B cell (primary cell): ENCODE data around the gene MCTP1. TPM values are rescaled to one million over a fixed set of nuclear protein-coding genes. Genes with fewer than 3 reads are reported as not detected.

Experiments
- ATAC-seq: fragments of 200-7000 bp; cut with Tn5 transposase; one replicate; pipeline ENCODE4 v1.10.0; 2021; ENCODE audit warnings: low read depth, mild to moderate bottlenecking, moderate number of reproducible peaks, moderate library complexity
- CTCF ChIA-PET: fragments of 350-600 bp; sonication (Branson Sonifier 250); formaldehyde crosslinking; loops from one replicate; lab custom pipeline; 2021; ENCODE audit warnings: antibody characterized with exemption, inconsistent platforms; lab: Charles Lee
- POLR2A ChIA-PET: fragments of 350-600 bp; sonication (Branson Sonifier 250); formaldehyde crosslinking; loops from one replicate; lab custom pipeline; 2021; ENCODE audit warnings: antibody characterized with exemption; lab: Charles Lee
- DNase-seq: peaks from one replicate; pipeline ENCODE4 v3.0.0; 2013
- H2AFZ ChIP-seq: 2 replicates; pipeline ENCODE4 v1.6.1; 2012; ENCODE audit warnings: mild to moderate bottlenecking, low read depth, low read length; ENCODE audit not compliant: insufficient read depth, poor library complexity, severe bottlenecking
- H3K27ac ChIP-seq, 2 donors: 1 replicate in 1 of 2; 2 replicates in 1 of 2; pipeline ENCODE4 v1.5.1; 2012 to 2013; ENCODE audit warnings: low read length in 2 of 2, mild to moderate bottlenecking in 2 of 2, moderate library complexity in 1 of 2
- H3K27me3 ChIP-seq, 4 experiments: fragments of 200-600 bp in 1 of 4; sonication (generic) in 1 of 4; replicated peaks in 1 of 4; 1 replicate in 2 of 4; 2 replicates in 2 of 4; pipeline versions ENCODE4 v1.6.1 to v1.7.0; 2013 to 2016; ENCODE audit warnings: low read length in 3 of 4, mild to moderate bottlenecking in 2 of 4, mixed read lengths in 1 of 4, moderate library complexity in 1 of 4; ENCODE audit not compliant: insufficient read depth in 4 of 4, control insufficient read depth in 3 of 4; ENCODE audit errors: control extremely low read depth in 1 of 4
- H3K36me3 ChIP-seq, 2 experiments: replicated peaks in 1 of 2; 1 replicate in 1 of 2; 2 replicates in 1 of 2; pipeline versions ENCODE4 v1.6.1 to v1.7.1; 2013; ENCODE audit warnings: low read length in 1 of 2; ENCODE audit not compliant: insufficient read depth in 2 of 2, control insufficient read depth in 1 of 2; ENCODE audit errors: control extremely low read depth in 1 of 2, extremely low read depth in 1 of 2
- H3K4me1 ChIP-seq, 2 donors: fragments of 200-600 bp in 1 of 2; sonication (generic) in 1 of 2; 1 replicate in 1 of 2; 2 replicates in 1 of 2; pipeline versions ENCODE4 v1.5.1 to v1.6.1; 2013 to 2017; ENCODE audit warnings: low read length in 2 of 2; ENCODE audit not compliant: control insufficient read depth in 2 of 2, insufficient read depth in 2 of 2
- H3K4me2 ChIP-seq: replicated peaks from 2 replicates; pipeline ENCODE3; 2012; ENCODE audit warnings: mild to moderate bottlenecking, low read depth, low read length; ENCODE audit not compliant: poor library complexity, severe bottlenecking
- H3K4me3 ChIP-seq, 5 experiments: fragments of 200-600 bp in 1 of 5; sonication (generic) in 1 of 5; 1 replicate in 3 of 5; 2 replicates in 2 of 5; pipeline versions ENCODE4 v1.5.1 to v1.7.0; 2011 to 2016; ENCODE audit warnings: low read length in 4 of 5, mild to moderate bottlenecking in 4 of 5, low read depth in 2 of 5, control low read depth in 1 of 5, moderate library complexity in 1 of 5; ENCODE audit not compliant: insufficient read depth in 1 of 5; ENCODE audit errors: control extremely low read depth in 1 of 5, extremely low read depth in 1 of 5
- H3K79me2 ChIP-seq: fragments of 200-600 bp; sonication (generic); one replicate; pipeline ENCODE4 v1.6.0; 2016; ENCODE audit warnings: low read length; ENCODE audit not compliant: control insufficient read depth, insufficient read depth
- H3K9ac ChIP-seq: fragments of 200-600 bp; sonication (generic); 2 replicates; pipeline ENCODE4 v1.6.1; 2017; ENCODE audit warnings: mild to moderate bottlenecking, low read length, moderate library complexity
- H3K9me3 ChIP-seq, 3 donors: one replicate each; pipeline versions ENCODE4 v1.6.1 to v1.7.1; 2013; ENCODE audit warnings: low read length in 2 of 3; ENCODE audit not compliant: control insufficient read depth in 2 of 3, insufficient read depth in 1 of 3; ENCODE audit errors: control extremely low read depth in 1 of 3
- H4K20me1 ChIP-seq: 2 replicates; pipeline ENCODE4 v1.6.0; 2012; ENCODE audit warnings: mild to moderate bottlenecking, low read length; ENCODE audit not compliant: insufficient read depth, control insufficient read depth, poor library complexity, severe bottlenecking
- H3K27ac Mint-ChIP-seq: one replicate; pipeline ENCODE4 v1.8.0; 2021; ENCODE audit warnings: mixed read lengths
- H3K27me3 Mint-ChIP-seq: one replicate; pipeline ENCODE4 v1.8.0; 2021; ENCODE audit warnings: mixed read lengths
- H3K4me1 Mint-ChIP-seq: one replicate; pipeline ENCODE4 v1.8.0; 2021; ENCODE audit warnings: mixed read lengths
- H3K4me3 Mint-ChIP-seq: one replicate; pipeline ENCODE4 v1.8.0; 2021; ENCODE audit warnings: mixed read lengths
- H3K9me3 Mint-ChIP-seq: one replicate; pipeline ENCODE4 v1.8.0; 2022; ENCODE audit warnings: mixed read lengths; ENCODE audit not compliant: insufficient read depth
- EZH2 ChIP-seq: IDR thresholded peaks from 2 replicates; pipeline ENCODE4 v1.6.1; 2012; ENCODE audit warnings: borderline replicate concordance, low read depth, mild to moderate bottlenecking, moderate library complexity, low read length; ENCODE audit not compliant: insufficient read depth, poor library complexity, severe bottlenecking
- WGBS: methylation state at CpG from one replicate; pipeline ENCODE4 v1.1.5; 2013; ENCODE audit warnings: missing lambda C conversion rate; ENCODE audit not compliant: insufficient coverage; 5-methylcytosine and 5-hydroxymethylcytosine counted together
- intact Hi-C: fragments of 100-400 bp; cut with micrococcal nuclease; formaldehyde crosslinking; loops from one replicate; pipeline ENCODE4 v1.10.0; 2022
- polyA plus RNA-seq: library from polyadenylated mRNA; depleted of rRNA; stranded (reverse); fragments of >200 nt; gene quantifications from 2 replicates; pipeline ENCODE4 v1.2.3, GENCODE V29; 2012
- total RNA-seq, 2 donors: library from RNA; stranded (reverse); fragments of 120-200 nt in 1 of 2; gene quantifications; 1 replicate in 1 of 2; 2 replicates in 1 of 2; pipeline versions ENCODE4 v1.2.3 to v1.2.4, GENCODE V29; 2013 to 2022
- TF ChIP-seq, protein P1 (sequence below): fragments of 200-600 bp; IDR thresholded peaks from one replicate; pipeline ENCODE4 v1.8.0; 2022; ENCODE audit warnings: antibody characterized with exemption, mild to moderate bottlenecking

The MCTP1 gene
- total and polyA plus RNA-seq, 2 donors (not counting 1 experiment from before 2014, with no cell fraction given) = 0.42 to 2.5 TPM

DNA sequence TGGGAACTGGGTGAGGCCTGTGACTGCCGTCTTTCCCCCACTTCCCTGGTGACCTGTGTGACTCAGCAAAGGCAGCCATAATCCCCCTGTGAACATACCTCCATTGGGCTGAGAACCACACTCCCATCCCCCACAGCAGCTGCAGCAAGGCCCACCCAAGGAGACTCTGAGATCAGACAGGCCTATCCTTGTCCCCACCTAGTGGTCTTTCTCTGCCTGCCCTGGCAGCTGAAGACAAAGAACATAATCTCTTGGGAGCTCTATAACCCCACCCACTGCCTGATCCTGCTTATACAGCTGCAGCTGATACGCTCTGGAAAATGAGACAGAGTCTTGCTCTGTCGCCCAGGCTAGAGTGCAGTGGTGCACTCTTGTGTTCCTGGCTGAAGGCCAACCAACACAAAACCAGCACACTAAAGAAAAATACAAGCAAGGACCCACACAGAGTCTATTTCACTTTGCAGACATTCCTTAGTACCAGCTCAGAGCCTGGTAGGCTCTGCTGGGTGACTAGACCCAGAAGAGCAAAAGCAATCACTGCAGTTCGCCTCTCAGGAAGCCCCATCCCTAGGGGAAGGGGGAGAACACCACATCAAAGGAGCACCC lies 106.7 kb downstream of the MCTP1 start:
- no peaks in the 10 kb centered on the region for H3K4me1 ChIP-seq
- no peak overlapping the region for H3K27ac ChIP-seq
- POLR2A ChIA-PET = no interaction called here
- no peak overlapping the region for H3K4me3 ChIP-seq
- no peak overlapping the region for H2AFZ ChIP-seq
- H3K9ac ChIP-seq = no peak overlapping the region
- ATAC-seq = no peak
- no peak overlapping the region for H3K4me3 Mint-ChIP-seq
- no peaks in the 10 kb centered on the region for H3K4me1 Mint-ChIP-seq
- H3K9me3 ChIP-seq = no peaks in the 10 kb centered on the region
- WGBS = 6% methylated on average over 4 of the region's 4 CpGs
- H3K27me3 Mint-ChIP-seq = peaks cover 3% of the 10 kb centered on the region
- H3K27me3 ChIP-seq = no peaks in the 10 kb centered on the region
- no peaks in the 10 kb centered on the region for H4K20me1 ChIP-seq
- CTCF ChIA-PET = no interaction called here
- no peaks in the 10 kb centered on the region for H3K36me3 ChIP-seq
- intact Hi-C loops = no loop called here
- no peak overlapping the region for H3K4me2 ChIP-seq
- DNase-seq = no peak
- TF ChIP-seq, protein P1, sequence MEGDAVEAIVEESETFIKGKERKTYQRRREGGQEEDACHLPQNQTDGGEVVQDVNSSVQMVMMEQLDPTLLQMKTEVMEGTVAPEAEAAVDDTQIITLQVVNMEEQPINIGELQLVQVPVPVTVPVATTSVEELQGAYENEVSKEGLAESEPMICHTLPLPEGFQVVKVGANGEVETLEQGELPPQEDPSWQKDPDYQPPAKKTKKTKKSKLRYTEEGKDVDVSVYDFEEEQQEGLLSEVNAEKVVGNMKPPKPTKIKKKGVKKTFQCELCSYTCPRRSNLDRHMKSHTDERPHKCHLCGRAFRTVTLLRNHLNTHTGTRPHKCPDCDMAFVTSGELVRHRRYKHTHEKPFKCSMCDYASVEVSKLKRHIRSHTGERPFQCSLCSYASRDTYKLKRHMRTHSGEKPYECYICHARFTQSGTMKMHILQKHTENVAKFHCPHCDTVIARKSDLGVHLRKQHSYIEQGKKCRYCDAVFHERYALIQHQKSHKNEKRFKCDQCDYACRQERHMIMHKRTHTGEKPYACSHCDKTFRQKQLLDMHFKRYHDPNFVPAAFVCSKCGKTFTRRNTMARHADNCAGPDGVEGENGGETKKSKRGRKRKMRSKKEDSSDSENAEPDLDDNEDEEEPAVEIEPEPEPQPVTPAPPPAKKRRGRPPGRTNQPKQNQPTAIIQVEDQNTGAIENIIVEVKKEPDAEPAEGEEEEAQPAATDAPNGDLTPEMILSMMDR = no peak
- TF ChIP-seq EZH2 = no peak
- H3K79me2 ChIP-seq = no peaks in the 10 kb centered on the region
- H3K9me3 Mint-ChIP-seq = no peaks in the 10 kb centered on the region
- H3K27ac Mint-ChIP-seq = no peak overlapping the region

GRCh38 chr5:95177456-95177855 lies 107.4 kb downstream of the MCTP1 start:
- Mint-ChIP-seq H3K9me3 (no peaks in the 10 kb centered on the region), H3K27me3 (peaks cover 3% of the 10 kb centered on the region), H3K27ac (no peak overlapping the region), H3K4me3 (no peak overlapping the region), H3K4me1 (no peaks in the 10 kb centered on the region)
- Histone ChIP-seq H3K4me3 (no peak overlapping the region), H3K4me1 (no peaks in the 10 kb centered on the region), H3K79me2 (no peaks in the 10 kb centered on the region), H3K36me3 (no peaks in the 10 kb centered on the region), H3K27ac (no peak overlapping the region), H3K27me3 (no peaks in the 10 kb centered on the region), H3K9ac (no peak overlapping the region), H3K9me3 (no peaks in the 10 kb centered on the region), H3K4me2 (no peak overlapping the region), H4K20me1 (no peaks in the 10 kb centered on the region), H2AFZ (no peak overlapping the region)
- TF ChIP-seq EZH2 = no peak
- TF ChIP-seq, protein P1 = no peak
- WGBS = 85% methylated on average over 2 of the region's 4 CpGs
- intact Hi-C loops = no loop called here
- ChIA-PET CTCF (no interaction called here), POLR2A (no interaction called here)
- DNase-seq = no peak
- no peak for ATAC-seq
